HUES48 (cell line): ENCODE data around the gene ARGLU1.

Experiments
- H3K27ac ChIP-seq: one replicate; pipeline ENCODE4 v1.7.0; 2013; ENCODE audit warnings: low read depth, low read length, inconsistent platforms
- H3K27me3 ChIP-seq: 2 replicates; pipeline ENCODE4 v1.6.1; 2013; ENCODE audit warnings: mild to moderate bottlenecking, low read length; ENCODE audit not compliant: control insufficient read depth, insufficient read depth
- H3K36me3 ChIP-seq: 2 replicates; pipeline ENCODE4 v1.6.1; 2013; ENCODE audit warnings: low read length; ENCODE audit not compliant: control insufficient read depth, insufficient read depth
- H3K4me1 ChIP-seq: 2 replicates; pipeline ENCODE4 v1.6.1; 2013; ENCODE audit warnings: mild to moderate bottlenecking, low read length; ENCODE audit not compliant: control insufficient read depth, insufficient read depth
- H3K4me3 ChIP-seq: 2 replicates; pipeline ENCODE4 v1.5.1; 2013; ENCODE audit warnings: mild to moderate bottlenecking, low read depth, low read length
- H3K9ac ChIP-seq: 2 replicates; pipeline ENCODE4 v1.6.1; 2013; ENCODE audit warnings: mild to moderate bottlenecking, low read depth, low read length, moderate library complexity
- H3K9me3 ChIP-seq: 2 replicates; pipeline ENCODE4 v1.6.1; 2013; ENCODE audit warnings: low read length; ENCODE audit not compliant: control insufficient read depth, insufficient read depth

The ARGLU1 gene

DNA sequence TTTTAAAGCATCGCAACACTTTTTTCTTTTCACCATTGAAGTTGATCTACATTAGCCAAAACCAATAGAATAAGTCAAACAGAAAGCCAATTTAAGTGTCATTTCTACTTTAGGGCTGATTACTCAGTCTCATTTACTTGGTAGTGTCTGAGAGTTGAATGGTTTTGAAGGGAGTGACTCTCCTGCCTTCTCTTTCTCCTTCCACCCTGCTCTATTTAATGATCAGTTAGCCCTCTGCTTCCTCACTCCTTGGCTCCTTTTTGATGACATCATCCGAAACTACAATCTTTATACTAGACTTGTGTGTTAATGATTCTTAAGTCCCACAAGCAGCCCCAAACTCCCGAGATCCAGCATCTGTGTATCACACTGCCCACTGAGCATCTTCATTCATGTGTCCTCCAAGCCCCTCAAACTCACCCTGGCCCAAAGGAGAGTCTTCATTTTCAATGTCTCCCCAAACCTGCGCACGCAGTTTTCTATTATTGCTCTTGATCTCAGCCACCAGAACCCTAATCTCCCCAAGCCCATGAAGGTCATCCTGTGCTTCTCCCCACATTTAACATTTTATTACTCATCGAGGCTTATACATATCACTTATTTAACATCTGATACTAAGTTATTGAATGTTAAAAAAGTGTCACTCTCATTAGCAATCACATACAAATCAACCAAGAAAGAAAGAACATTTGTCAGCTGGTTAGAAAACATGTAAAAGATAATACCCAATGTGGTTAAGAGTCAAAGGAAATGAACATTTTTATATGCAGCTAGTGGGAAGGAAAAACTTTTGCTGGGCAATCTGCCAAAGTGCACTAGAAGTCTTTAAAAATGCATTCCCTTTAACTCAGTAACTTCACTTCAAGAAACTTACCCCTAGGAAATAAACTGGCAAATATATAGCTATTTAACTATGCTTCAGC lies 32.2 kb upstream of the ARGLU1 start:
- H3K4me1 ChIP-seq, result no peaks in the 10 kb centered on the region
- no peaks in the 10 kb centered on the region for H3K9me3 ChIP-seq
- no peaks in the 10 kb centered on the region for H3K27me3 ChIP-seq
- H3K4me3 ChIP-seq, result no peak overlapping the region
- H3K27ac ChIP-seq, result no peak overlapping the region
- H3K36me3 ChIP-seq, result no peaks in the 10 kb centered on the region
- no peak overlapping the region for H3K9ac ChIP-seq

- Histone ChIP-seq H3K9me3 (no peaks in the 10 kb centered on the region), H3K9ac (no peak overlapping the region), H3K36me3 (no peaks in the 10 kb centered on the region), H3K27me3 (no peaks in the 10 kb centered on the region), H3K4me1 (no peaks in the 10 kb centered on the region), H3K4me3 (no peak overlapping the region), H3K27ac (no peak overlapping the region)
These were observed 29.9 kb upstream of the ARGLU1 start for GRCh38 chr13:106597749-106598395.

DNA sequence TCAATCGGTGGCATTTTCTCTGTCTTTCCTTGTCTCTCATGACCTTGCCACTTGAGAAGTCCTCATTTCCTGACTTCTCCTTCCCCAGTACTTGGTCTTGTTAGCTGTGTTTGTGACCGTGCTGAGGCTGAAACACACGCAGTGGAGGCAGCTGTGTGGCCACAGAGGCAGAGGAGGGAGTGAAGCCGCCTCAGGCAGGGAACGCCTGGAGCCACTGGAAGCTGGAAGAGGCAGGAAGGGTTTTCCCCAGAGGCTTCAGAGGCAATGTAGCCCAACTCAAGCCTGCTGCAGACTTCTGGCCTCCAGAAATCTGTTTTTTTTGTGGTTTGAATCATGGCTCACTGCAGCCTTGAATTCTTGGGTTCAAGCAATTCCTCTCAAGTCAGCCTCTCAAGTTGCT lies 29.2 kb upstream of the ARGLU1 start:
- Histone ChIP-seq H3K4me3 (no peak overlapping the region), H3K9me3 (no peaks in the 10 kb centered on the region), H3K36me3 (no peaks in the 10 kb centered on the region), H3K9ac (no peak overlapping the region), H3K27me3 (no peaks in the 10 kb centered on the region), H3K27ac (no peak overlapping the region), H3K4me1 (no peaks in the 10 kb centered on the region)

DNA sequence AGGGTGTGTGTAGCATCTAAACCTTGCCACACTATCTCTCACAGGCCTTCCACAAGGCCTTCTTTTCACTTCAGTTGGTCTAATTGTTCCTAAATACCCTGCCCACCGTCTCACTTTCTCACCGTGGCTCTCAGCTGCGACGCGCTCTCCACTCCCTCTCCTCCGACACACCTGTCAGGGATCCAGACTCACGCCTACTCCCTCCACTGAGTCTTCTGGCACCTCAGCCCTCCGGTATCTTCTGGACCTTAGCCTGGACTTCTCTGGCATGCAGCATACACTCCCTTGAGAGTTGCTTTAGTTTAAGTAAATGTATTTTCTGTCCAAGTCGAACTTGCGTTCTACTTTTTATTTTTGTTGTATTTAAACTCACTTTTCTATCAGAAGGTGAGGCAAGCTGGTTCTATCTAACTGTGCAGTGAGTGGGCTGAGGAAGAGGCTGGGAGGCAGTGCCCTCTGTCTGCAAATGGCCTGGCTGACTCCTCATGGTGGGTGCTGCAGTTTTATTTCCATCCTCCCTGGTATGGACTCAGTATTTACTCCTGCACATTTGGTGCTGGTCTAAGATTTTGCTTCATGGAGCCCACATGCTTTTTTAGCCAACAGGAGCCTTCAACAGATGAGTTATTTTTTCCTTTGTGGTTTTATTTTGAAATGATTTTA lies 28.5 kb upstream of the ARGLU1 start:
- H3K9ac ChIP-seq, result no peak overlapping the region

DNA sequence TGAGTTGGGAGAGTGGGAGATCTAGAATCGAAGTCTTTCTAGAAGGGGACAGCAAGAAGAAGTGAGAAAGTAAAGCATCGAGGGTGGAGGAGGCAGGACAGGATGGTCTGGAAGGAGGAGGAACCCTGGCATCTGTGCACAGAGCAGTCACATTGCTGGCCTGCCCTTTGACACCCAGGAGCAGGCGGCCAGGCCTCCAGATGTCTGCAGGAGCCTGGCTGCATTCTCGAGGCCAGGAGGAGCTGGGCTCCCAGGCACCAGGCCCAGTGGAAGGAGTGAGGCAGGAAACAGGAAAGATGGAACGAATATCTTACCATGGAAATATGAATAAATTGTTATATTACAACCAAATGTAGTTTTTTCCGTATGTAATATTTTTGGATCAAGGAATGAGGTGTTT lies 27.7 kb upstream of the ARGLU1 start:
- Histone ChIP-seq H3K4me1 (no peaks in the 10 kb centered on the region), H3K9me3 (no peaks in the 10 kb centered on the region), H3K9ac (no peak overlapping the region), H3K27ac (no peak overlapping the region), H3K27me3 (no peaks in the 10 kb centered on the region), H3K36me3 (no peaks in the 10 kb centered on the region), H3K4me3 (no peak overlapping the region)

More for the DNA sequence above, 28.5 kb upstream of the ARGLU1 start:
- H3K27ac ChIP-seq, result no peak overlapping the region
- H3K9me3 ChIP-seq, result no peaks in the 10 kb centered on the region
- H3K27me3 ChIP-seq, result no peaks in the 10 kb centered on the region
- no peak overlapping the region for H3K4me3 ChIP-seq
- no peaks in the 10 kb centered on the region for H3K36me3 ChIP-seq
- no peaks in the 10 kb centered on the region for H3K4me1 ChIP-seq

DNA sequence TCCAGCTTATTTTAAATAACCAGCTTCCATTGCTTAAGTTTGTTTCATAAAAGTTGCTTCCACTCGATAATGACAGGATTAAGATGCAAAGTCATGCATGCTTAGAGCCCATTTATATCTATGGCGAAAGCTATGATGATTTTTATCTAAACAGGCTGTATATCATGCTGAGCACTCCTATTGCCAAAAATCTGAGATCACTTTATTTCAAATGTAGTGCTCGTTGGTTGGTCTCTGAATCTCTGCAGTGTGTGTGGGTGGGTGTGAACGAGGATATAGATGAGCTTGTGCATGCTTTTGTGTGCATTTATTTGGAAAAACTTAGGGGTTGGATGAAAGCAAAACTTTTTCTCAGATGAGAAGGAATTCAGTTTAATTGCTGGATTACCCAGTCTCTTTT lies 27.0 kb upstream of the ARGLU1 start:
- H3K36me3 ChIP-seq, result no peaks in the 10 kb centered on the region
- no peaks in the 10 kb centered on the region for H3K9me3 ChIP-seq
- H3K27ac ChIP-seq, result no peak overlapping the region
- H3K9ac ChIP-seq, result no peak overlapping the region
- H3K4me1 ChIP-seq, result no peaks in the 10 kb centered on the region
- no peaks in the 10 kb centered on the region for H3K27me3 ChIP-seq
- no peak overlapping the region for H3K4me3 ChIP-seq

DNA sequence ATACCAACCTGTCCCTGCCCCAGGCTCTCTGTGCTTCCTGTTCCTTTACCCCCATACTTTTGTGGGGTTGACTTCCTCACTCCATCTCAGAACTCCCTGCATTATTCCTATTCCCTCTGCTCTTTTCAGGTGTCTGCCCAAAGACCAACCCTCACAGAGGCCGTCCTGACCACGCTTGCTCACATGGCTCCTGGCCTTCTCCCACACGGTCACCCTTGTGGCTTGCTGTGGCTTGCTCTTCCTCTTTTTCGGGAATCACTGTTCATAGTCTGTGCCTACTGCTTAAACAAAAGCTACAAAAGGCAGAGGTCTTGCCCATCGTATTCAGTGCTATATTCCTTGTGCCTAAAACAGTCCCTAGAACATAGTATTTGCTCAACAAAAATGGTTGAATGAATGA lies 25.2 kb upstream of the ARGLU1 start:
- no peaks in the 10 kb centered on the region for H3K9me3 ChIP-seq
- H3K27me3 ChIP-seq, result no peaks in the 10 kb centered on the region
- H3K4me3 ChIP-seq, result no peak overlapping the region
- no peak overlapping the region for H3K27ac ChIP-seq
- no peaks in the 10 kb centered on the region for H3K36me3 ChIP-seq
- H3K4me1 ChIP-seq, result no peaks in the 10 kb centered on the region
- no peak overlapping the region for H3K9ac ChIP-seq

GRCh38 chr13:106591299-106591698 lies 23.4 kb upstream of the ARGLU1 start:
- H3K27ac ChIP-seq, result no peak overlapping the region
- H3K9me3 ChIP-seq, result peaks cover 2% of the 10 kb centered on the region; the same call in 1 of the 2 replicates
- no peaks in the 10 kb centered on the region for H3K36me3 ChIP-seq
- H3K27me3 ChIP-seq, result no peaks in the 10 kb centered on the region
- no peak overlapping the region for H3K4me3 ChIP-seq
- H3K9ac ChIP-seq, result no peak overlapping the region
- H3K4me1 ChIP-seq, result no peaks in the 10 kb centered on the region

DNA sequence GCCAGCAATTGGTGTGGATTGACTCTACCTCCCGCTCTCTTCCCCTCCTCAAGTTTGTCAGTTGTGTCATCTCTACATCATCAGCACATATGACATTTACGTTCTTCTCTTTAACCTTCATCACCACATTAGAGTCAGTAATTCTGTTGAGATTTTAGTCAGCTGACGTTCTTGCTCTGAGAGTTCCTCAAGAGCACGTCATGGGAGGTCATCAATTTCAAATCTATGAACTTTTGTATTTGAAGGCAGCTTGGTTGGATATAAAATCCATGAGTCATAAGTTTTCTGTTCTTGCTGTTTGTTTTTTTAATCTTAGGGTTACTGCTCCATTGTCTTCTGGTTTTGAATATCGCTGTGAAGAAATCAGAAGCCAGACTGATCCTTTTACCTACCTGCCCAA lies 21.8 kb upstream of the ARGLU1 start:
- H3K4me3 ChIP-seq, result no peak overlapping the region
- no peak overlapping the region for H3K27ac ChIP-seq
- H3K27me3 ChIP-seq, result no peaks in the 10 kb centered on the region
- H3K4me1 ChIP-seq, result no peaks in the 10 kb centered on the region
- H3K36me3 ChIP-seq, result no peaks in the 10 kb centered on the region
- peaks cover 17% of the 10 kb centered on the region; the same call in 1 of the 2 replicates for H3K9me3 ChIP-seq
- H3K9ac ChIP-seq, result no peak overlapping the region

DNA sequence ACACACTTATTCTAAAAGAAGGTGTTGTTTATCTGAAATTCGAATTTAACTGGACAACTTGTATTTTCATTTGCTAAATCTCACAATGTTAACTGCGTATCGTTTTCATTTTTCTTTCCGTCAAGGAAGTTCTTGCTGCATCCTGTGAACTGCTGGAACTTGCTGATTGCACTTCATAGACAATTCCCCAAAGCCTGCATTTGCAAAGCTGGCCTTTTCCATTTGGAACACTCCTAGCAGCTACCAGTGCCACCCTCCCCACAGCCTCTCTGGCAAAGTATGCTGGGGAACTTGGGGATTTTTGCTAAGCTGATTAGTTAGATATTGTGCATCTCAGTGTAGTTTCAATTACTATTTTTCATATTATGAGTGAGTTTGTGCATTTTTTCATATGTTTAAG lies 20.4 kb upstream of the ARGLU1 start:
- Histone ChIP-seq H3K4me1 (no peaks in the 10 kb centered on the region), H3K36me3 (no peaks in the 10 kb centered on the region), H3K9ac (no peak overlapping the region), H3K4me3 (no peak overlapping the region), H3K27me3 (no peaks in the 10 kb centered on the region), H3K9me3 (peaks cover 17% of the 10 kb centered on the region; the same call in 1 of the 2 replicates), H3K27ac (no peak overlapping the region)

DNA sequence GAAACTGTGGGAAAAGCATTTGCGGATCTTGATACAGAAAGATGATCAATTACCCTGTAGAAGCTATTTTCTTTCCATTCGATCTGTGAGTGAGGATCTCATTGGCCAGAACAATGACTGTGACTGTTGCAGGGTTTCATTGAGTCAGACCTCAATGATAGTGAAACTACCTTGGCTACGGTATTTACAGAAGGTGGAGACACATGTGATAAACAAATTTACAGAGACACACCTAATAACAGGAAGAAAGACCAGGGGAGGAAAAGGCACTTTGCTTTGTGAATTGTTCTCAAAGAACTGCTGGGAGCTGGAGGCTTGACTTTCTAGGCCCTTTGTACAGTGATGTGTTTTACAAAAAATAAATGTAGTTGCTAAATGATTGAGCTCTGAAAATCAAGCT lies 19.9 kb upstream of the ARGLU1 start:
- Histone ChIP-seq H3K27ac (no peak overlapping the region), H3K9me3 (peaks cover 17% of the 10 kb centered on the region; the same call in 1 of the 2 replicates), H3K4me3 (no peak overlapping the region), H3K9ac (no peak overlapping the region), H3K36me3 (no peaks in the 10 kb centered on the region), H3K27me3 (no peaks in the 10 kb centered on the region), H3K4me1 (no peaks in the 10 kb centered on the region)
